SK-N-SH (cell line): ENCODE measurements around the gene CLEC7A. TPM values are rescaled to one million over a fixed set of nuclear protein-coding genes. Genes with fewer than 3 reads are reported as not detected.

Experiments
- CTCF ChIA-PET: fragments of 300-600, 350-600 bp; formaldehyde crosslinking; extraction: SDS; loops from one replicate; lab custom pipeline; 2021; lab: Yijun Ruan, JAX
- POLR2A ChIA-PET: fragments of 350-600 bp; sonication (Branson Sonifier 250); formaldehyde crosslinking; extraction: SDS; loops from one replicate; lab custom pipeline; 2020; ENCODE audit warnings: antibody characterized with exemption, inconsistent platforms; lab: Yijun Ruan, JAX
- DNase-seq: peaks from one replicate; pipeline ENCODE4 v3.0.0; 2012
- H2AFZ ChIP-seq: fragments of 200-600 bp; sonication (generic); 2 replicates; pipeline ENCODE4 v1.8.1; 2016; ENCODE audit warnings: antibody characterized with exemption, mild to moderate bottlenecking, low read depth
- H3F3A ChIP-seq: fragments of 200-600 bp; sonication (generic); replicated peaks from 2 replicates; pipeline ENCODE3; 2016; ENCODE audit warnings: antibody characterized with exemption, mild to moderate bottlenecking; ENCODE audit not compliant: insufficient read depth
- H3K27ac ChIP-seq, 2 experiments: fragments of 200-500 bp in 1 of 2; fragments of 200-600 bp in 1 of 2; sonication (Bioruptor generic) in 1 of 2; sonication (generic), shearing (Covaris generic) in 1 of 2; 2 replicates each; pipeline versions ENCODE4 v1.5.1 to v1.6.1; 2014 to 2016; ENCODE audit warnings: low read depth in 2 of 2, inconsistent platforms in 1 of 2, low read length in 1 of 2, mild to moderate bottlenecking in 1 of 2, mixed read lengths in 1 of 2
- H3K27me3 ChIP-seq: fragments of 200-600 bp; sonication (generic), shearing (Covaris generic); 2 replicates; pipeline ENCODE4 v1.6.1; 2016; ENCODE audit warnings: mixed run types; ENCODE audit not compliant: insufficient read depth
- H3K36me3 ChIP-seq, 2 experiments: fragments of 200-500 bp in 1 of 2; fragments of 200-600 bp in 1 of 2; sonication (Bioruptor generic) in 1 of 2; sonication (generic) in 1 of 2; replicated peaks in 1 of 2; 2 replicates each; pipeline versions ENCODE3 to v1.5.1; 2014 to 2016; ENCODE audit warnings: low read length in 1 of 2, mild to moderate bottlenecking in 1 of 2; ENCODE audit not compliant: insufficient read depth in 2 of 2, control insufficient read depth in 1 of 2
- H3K4me1 ChIP-seq, 2 experiments: fragments of 200-500 bp in 1 of 2; fragments of 200-600 bp in 1 of 2; sonication (Bioruptor generic) in 1 of 2; sonication (generic), shearing (Covaris generic) in 1 of 2; 2 replicates each; pipeline versions ENCODE4 v1.5.1 to v1.6.1; 2014 to 2016; ENCODE audit warnings: low read depth in 1 of 2, low read length in 1 of 2, mixed run types in 1 of 2; ENCODE audit not compliant: insufficient read depth in 2 of 2, control insufficient read depth in 1 of 2
- H3K4me2 ChIP-seq: fragments of 200-600 bp; sonication (generic), shearing (Covaris generic); 2 replicates; pipeline ENCODE4 v1.6.1; 2017; ENCODE audit warnings: mixed run types
- H3K4me3 ChIP-seq, 2 experiments: fragments of 200-500 bp in 1 of 2; fragments of 200-600 bp in 1 of 2; sonication (Bioruptor generic) in 1 of 2; sonication (generic), shearing (Covaris generic) in 1 of 2; 2 replicates each; pipeline versions ENCODE4 v1.5.1 to v1.8.1; 2014 to 2016; ENCODE audit warnings: low read depth in 2 of 2, inconsistent platforms in 1 of 2, low read length in 1 of 2, mild to moderate bottlenecking in 1 of 2, mixed read lengths in 1 of 2, moderate library complexity in 1 of 2
- H3K79me2 ChIP-seq: fragments of 200-600 bp; sonication (generic); 2 replicates; pipeline ENCODE4 v1.8.1; 2017; ENCODE audit warnings: mild to moderate bottlenecking; ENCODE audit not compliant: insufficient read depth
- H3K9ac ChIP-seq: fragments of 200-600 bp; sonication (generic); 2 replicates; pipeline ENCODE4 v1.6.1; 2017; ENCODE audit warnings: mixed run types
- H3K9me2 ChIP-seq: fragments of 200-600 bp; sonication (generic); 2 replicates; pipeline ENCODE4 v1.6.1; 2017; ENCODE audit warnings: mixed run types
- H3K9me3 ChIP-seq: fragments of 200-600 bp; sonication (generic); 2 replicates; pipeline ENCODE4 v1.6.1; 2017; ENCODE audit warnings: mixed run types, mild to moderate bottlenecking, moderate library complexity
- H4K20me1 ChIP-seq: fragments of 200-600 bp; sonication (generic); 2 replicates; pipeline ENCODE4 v1.6.1; 2017; ENCODE audit warnings: mild to moderate bottlenecking, mixed run types; ENCODE audit not compliant: insufficient read depth
- FOSL2 ChIP-seq: IDR thresholded peaks from 2 replicates; pipeline ENCODE4 v1.4.0; 2012; ENCODE audit warnings: low read depth, mild to moderate bottlenecking, moderate library complexity, borderline replicate concordance
- FOXM1 ChIP-seq: IDR thresholded peaks from 2 replicates; pipeline ENCODE4 v1.4.0; 2012; ENCODE audit warnings: low read depth, mild to moderate bottlenecking
- GABPA ChIP-seq: IDR thresholded peaks from 2 replicates; pipeline ENCODE4 v1.4.0; 2012; ENCODE audit warnings: low read depth, mild to moderate bottlenecking
- MEF2A ChIP-seq: IDR thresholded peaks from 2 replicates; pipeline ENCODE4 v1.4.0; 2012; ENCODE audit warnings: low read depth, borderline replicate concordance
- POLR2AphosphoS5 ChIP-seq: IDR thresholded peaks from 2 replicates; pipeline ENCODE4 v1.6.1; 2012; ENCODE audit warnings: low read depth, low read length
- RFX5 ChIP-seq: IDR thresholded peaks from 2 replicates; pipeline ENCODE4 v1.6.1; 2012; ENCODE audit warnings: mild to moderate bottlenecking, improper control_type of control experiment, low read length
- SIN3A ChIP-seq: IDR thresholded peaks from 2 replicates; pipeline ENCODE4 v1.6.1; 2012; ENCODE audit warnings: low read depth, mild to moderate bottlenecking, low read length, moderate library complexity, borderline replicate concordance
- TAF1 ChIP-seq: IDR thresholded peaks from 2 replicates; pipeline ENCODE4 v1.6.1; 2012; ENCODE audit warnings: low read depth, mild to moderate bottlenecking, low read length, moderate library complexity, borderline replicate concordance
- TEAD4 ChIP-seq: IDR thresholded peaks from 2 replicates; pipeline ENCODE4 v1.4.0; 2012; ENCODE audit warnings: mild to moderate bottlenecking, borderline replicate concordance; ENCODE audit not compliant: insufficient read depth
- WGBS: methylation state at CpG from one replicate; pipeline ENCODE4 v1.1.6; 2017; ENCODE audit warnings: low lambda C conversion rate; 5-methylcytosine and 5-hydroxymethylcytosine counted together
- polyA plus RNA-seq, 3 experiments: library from polyadenylated mRNA; depleted of rRNA; stranded (reverse); fragments of >200 nt; gene quantifications; 2 replicates each; pipeline ENCODE4 v1.2.3, GENCODE V29; 2012
- TF ChIP-seq, protein P1 (sequence below): IDR thresholded peaks from 2 replicates; pipeline ENCODE4 v1.6.1; 2012; ENCODE audit warnings: mild to moderate bottlenecking, low read depth, low read length, moderate library complexity
- TF ChIP-seq, protein P2 (sequence below): IDR thresholded peaks from 2 replicates; pipeline ENCODE4 v1.4.0; 2012; ENCODE audit warnings: low read depth, borderline replicate concordance
- TF ChIP-seq, protein P3 (sequence below): fragments of 200-600 bp; sonication (generic); IDR thresholded peaks from 2 replicates; pipeline ENCODE4 v1.6.1; 2017; ENCODE audit warnings: antibody characterized with exemption, mild to moderate bottlenecking, moderate library complexity
- TF ChIP-seq, protein P4 (sequence below): fragments of 150-350 bp; IDR thresholded peaks from 2 replicates; pipeline ENCODE4 v1.6.1; 2016; ENCODE audit warnings: mild to moderate bottlenecking, low read depth, low read length
- TF ChIP-seq, protein P5 (sequence below): fragments of 150-350 bp; IDR thresholded peaks from 2 replicates; pipeline ENCODE4 v1.6.1; 2017; ENCODE audit warnings: antibody characterized with exemption, low read length, low read depth, borderline replicate concordance
- TF ChIP-seq, protein P6 (sequence below): IDR thresholded peaks from 2 replicates; pipeline ENCODE4 v1.4.0; 2012; ENCODE audit warnings: low read depth

The CLEC7A gene
- polyA plus RNA-seq, 1 of the 3 experiments (the other 2 are of a cell fraction): not detected

DNA sequence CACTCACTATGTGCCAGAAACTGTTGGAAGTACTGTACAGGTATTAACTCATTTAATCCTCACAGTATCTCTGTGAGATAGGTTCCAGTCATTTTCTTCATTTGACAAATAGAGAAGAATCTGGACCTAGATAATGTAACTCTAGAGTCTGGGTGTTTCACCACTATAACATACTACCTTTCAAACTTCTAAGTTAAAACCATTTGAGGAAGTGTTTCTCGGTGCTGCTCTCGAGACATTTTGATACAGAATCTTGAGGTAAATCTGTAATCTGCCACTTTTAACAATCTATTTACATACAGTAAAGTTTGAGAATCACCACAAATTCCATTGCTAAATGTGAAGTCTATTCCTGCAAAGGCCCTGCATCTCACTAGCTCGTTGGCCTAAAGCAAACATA, 33.1 kb upstream of the CLEC7A start (continued):
- TF ChIP-seq, protein P1, sequence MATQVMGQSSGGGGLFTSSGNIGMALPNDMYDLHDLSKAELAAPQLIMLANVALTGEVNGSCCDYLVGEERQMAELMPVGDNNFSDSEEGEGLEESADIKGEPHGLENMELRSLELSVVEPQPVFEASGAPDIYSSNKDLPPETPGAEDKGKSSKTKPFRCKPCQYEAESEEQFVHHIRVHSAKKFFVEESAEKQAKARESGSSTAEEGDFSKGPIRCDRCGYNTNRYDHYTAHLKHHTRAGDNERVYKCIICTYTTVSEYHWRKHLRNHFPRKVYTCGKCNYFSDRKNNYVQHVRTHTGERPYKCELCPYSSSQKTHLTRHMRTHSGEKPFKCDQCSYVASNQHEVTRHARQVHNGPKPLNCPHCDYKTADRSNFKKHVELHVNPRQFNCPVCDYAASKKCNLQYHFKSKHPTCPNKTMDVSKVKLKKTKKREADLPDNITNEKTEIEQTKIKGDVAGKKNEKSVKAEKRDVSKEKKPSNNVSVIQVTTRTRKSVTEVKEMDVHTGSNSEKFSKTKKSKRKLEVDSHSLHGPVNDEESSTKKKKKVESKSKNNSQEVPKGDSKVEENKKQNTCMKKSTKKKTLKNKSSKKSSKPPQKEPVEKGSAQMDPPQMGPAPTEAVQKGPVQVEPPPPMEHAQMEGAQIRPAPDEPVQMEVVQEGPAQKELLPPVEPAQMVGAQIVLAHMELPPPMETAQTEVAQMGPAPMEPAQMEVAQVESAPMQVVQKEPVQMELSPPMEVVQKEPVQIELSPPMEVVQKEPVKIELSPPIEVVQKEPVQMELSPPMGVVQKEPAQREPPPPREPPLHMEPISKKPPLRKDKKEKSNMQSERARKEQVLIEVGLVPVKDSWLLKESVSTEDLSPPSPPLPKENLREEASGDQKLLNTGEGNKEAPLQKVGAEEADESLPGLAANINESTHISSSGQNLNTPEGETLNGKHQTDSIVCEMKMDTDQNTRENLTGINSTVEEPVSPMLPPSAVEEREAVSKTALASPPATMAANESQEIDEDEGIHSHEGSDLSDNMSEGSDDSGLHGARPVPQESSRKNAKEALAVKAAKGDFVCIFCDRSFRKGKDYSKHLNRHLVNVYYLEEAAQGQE: no peak
- TF ChIP-seq MEF2A: no peak

DNA sequence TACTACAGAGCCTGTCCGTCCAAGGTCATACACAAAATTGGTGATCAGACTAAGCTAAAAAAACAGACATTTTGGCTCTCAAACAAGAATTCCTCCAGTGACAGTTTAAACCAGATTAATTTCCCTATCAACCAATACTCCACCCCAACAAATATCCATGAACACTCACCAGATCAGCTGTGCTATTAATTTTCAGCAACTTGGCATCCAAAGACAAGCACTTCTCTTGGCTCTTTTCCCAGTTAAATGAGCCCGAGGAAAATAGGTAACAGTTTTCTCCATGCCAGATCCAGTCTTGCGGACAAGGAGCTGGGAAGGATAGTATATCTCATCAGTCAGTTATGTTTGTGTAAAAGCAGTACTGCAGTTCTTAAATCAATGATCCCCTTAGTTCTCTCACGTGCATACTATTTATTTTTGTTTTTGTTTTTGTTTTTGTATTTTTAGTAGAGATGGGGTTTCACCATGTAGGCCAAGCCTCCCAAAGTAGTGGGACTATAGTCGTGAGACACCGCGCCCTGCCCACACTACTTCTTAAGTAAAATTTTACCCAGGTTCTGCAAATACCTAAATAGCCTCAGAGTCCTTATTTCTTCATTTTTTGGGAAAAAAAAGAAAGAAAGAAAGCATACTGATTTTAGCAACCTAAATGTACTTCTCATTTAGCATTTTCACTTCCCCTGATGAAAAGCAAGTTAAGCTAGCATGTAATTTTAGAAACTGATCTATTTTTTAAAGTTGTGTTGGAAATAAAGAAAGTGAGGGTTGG, 30.8 kb upstream of the CLEC7A start:
- POLR2A ChIA-PET: no interaction called here
- CTCF ChIA-PET: interaction anchor here (0.6 to 2.8 kb wide), 3 partner anchors 8 to 40 kb away, joined by 3 to 15 read pairs (median 10); no protein-coding TSS in a partner anchor
- H3K79me2 ChIP-seq: no peaks in the 10 kb centered on the region
- H3K9me3 ChIP-seq: no peaks in the 10 kb centered on the region
- TF ChIP-seq FOSL2 (no peak), SIN3A (no peak), FOXM1 (no peak), TAF1 (no peak), GABPA (no peak), POLR2AphosphoS5 (no peak), TEAD4 (no peak), MEF2A (no peak), RFX5 (no peak)
- TF ChIP-seq, protein P2, sequence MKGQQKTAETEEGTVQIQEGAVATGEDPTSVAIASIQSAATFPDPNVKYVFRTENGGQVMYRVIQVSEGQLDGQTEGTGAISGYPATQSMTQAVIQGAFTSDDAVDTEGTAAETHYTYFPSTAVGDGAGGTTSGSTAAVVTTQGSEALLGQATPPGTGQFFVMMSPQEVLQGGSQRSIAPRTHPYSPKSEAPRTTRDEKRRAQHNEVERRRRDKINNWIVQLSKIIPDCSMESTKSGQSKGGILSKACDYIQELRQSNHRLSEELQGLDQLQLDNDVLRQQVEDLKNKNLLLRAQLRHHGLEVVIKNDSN: no peak
- TF ChIP-seq, protein P3, sequence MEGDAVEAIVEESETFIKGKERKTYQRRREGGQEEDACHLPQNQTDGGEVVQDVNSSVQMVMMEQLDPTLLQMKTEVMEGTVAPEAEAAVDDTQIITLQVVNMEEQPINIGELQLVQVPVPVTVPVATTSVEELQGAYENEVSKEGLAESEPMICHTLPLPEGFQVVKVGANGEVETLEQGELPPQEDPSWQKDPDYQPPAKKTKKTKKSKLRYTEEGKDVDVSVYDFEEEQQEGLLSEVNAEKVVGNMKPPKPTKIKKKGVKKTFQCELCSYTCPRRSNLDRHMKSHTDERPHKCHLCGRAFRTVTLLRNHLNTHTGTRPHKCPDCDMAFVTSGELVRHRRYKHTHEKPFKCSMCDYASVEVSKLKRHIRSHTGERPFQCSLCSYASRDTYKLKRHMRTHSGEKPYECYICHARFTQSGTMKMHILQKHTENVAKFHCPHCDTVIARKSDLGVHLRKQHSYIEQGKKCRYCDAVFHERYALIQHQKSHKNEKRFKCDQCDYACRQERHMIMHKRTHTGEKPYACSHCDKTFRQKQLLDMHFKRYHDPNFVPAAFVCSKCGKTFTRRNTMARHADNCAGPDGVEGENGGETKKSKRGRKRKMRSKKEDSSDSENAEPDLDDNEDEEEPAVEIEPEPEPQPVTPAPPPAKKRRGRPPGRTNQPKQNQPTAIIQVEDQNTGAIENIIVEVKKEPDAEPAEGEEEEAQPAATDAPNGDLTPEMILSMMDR: no peak
- TF ChIP-seq, protein P4, sequence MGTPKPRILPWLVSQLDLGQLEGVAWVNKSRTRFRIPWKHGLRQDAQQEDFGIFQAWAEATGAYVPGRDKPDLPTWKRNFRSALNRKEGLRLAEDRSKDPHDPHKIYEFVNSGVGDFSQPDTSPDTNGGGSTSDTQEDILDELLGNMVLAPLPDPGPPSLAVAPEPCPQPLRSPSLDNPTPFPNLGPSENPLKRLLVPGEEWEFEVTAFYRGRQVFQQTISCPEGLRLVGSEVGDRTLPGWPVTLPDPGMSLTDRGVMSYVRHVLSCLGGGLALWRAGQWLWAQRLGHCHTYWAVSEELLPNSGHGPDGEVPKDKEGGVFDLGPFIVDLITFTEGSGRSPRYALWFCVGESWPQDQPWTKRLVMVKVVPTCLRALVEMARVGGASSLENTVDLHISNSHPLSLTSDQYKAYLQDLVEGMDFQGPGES: no peak
- TF ChIP-seq, protein P5, sequence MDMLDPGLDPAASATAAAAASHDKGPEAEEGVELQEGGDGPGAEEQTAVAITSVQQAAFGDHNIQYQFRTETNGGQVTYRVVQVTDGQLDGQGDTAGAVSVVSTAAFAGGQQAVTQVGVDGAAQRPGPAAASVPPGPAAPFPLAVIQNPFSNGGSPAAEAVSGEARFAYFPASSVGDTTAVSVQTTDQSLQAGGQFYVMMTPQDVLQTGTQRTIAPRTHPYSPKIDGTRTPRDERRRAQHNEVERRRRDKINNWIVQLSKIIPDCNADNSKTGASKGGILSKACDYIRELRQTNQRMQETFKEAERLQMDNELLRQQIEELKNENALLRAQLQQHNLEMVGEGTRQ: no peak
- TF ChIP-seq, protein P6, sequence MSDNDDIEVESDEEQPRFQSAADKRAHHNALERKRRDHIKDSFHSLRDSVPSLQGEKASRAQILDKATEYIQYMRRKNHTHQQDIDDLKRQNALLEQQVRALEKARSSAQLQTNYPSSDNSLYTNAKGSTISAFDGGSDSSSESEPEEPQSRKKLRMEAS: no peak
- TF ChIP-seq, protein P1: no peak
- TF ChIP-seq, all 33 proteins: peak for 0
- no peaks in the 10 kb centered on the region for H4K20me1 ChIP-seq
- H3F3A ChIP-seq: no peaks in the 10 kb centered on the region
- peaks cover 12% of the 10 kb centered on the region; the same call in 1 of the 2 replicates for H3K27me3 ChIP-seq
- 42% methylated on average over 7 of the region's 7 CpGs for WGBS
- H2AFZ ChIP-seq: no peak overlapping the region
- no peaks in the 10 kb centered on the region for H3K4me1 ChIP-seq
- H3K9ac ChIP-seq: no peak overlapping the region
- H3K27ac ChIP-seq: no peak overlapping the region
- H3K4me2 ChIP-seq: no peak overlapping the region
- H3K4me3 ChIP-seq: no peak overlapping the region
- no peaks in the 10 kb centered on the region for H3K9me2 ChIP-seq
- H3K36me3 ChIP-seq: no peaks in the 10 kb centered on the region
- no peak for DNase-seq
